RWPE1 (cell line): ENCODE data around the gene HK3.

Experiments
- CTCF ChIA-PET: fragments of 350-600 bp; sonication (Branson Sonifier 250); formaldehyde crosslinking; extraction: SDS; loops from one replicate; lab custom pipeline; 2021; lab: Yijun Ruan, JAX
- POLR2A ChIA-PET: fragments of 400-600 bp; formaldehyde crosslinking; extraction: SDS; loops from one replicate; lab custom pipeline; 2020; ENCODE audit warnings: antibody characterized with exemption; ENCODE audit not compliant: low non-redundant PET; lab: Yijun Ruan, JAX
- DNase-seq: peaks from one replicate; pipeline ENCODE4 v3.0.0; 2012; ENCODE audit warnings: low spot score
- H3K27ac ChIP-seq: fragments of 450-650 bp; 2 replicates; pipeline ENCODE4 v1.5.1; 2017
- TF ChIP-seq, protein P1 (sequence below): fragments of 450-650 bp; conservative IDR thresholded peaks from 2 replicates; pipeline ENCODE4 v1.5.1; 2017; ENCODE audit warnings: low read depth, mild to moderate bottlenecking

The HK3 gene

GRCh38 chr5:176922817-176923216, 23.7 kb upstream of the HK3 start:
- TF ChIP-seq, protein P1, sequence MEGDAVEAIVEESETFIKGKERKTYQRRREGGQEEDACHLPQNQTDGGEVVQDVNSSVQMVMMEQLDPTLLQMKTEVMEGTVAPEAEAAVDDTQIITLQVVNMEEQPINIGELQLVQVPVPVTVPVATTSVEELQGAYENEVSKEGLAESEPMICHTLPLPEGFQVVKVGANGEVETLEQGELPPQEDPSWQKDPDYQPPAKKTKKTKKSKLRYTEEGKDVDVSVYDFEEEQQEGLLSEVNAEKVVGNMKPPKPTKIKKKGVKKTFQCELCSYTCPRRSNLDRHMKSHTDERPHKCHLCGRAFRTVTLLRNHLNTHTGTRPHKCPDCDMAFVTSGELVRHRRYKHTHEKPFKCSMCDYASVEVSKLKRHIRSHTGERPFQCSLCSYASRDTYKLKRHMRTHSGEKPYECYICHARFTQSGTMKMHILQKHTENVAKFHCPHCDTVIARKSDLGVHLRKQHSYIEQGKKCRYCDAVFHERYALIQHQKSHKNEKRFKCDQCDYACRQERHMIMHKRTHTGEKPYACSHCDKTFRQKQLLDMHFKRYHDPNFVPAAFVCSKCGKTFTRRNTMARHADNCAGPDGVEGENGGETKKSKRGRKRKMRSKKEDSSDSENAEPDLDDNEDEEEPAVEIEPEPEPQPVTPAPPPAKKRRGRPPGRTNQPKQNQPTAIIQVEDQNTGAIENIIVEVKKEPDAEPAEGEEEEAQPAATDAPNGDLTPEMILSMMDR: no peak
- H3K27ac ChIP-seq: no peak overlapping the region
- DNase-seq: no peak
- ChIA-PET POLR2A (no interaction called here), CTCF (interaction anchor here (0.5 kb wide), 1 partner anchor 135 kb away, joined by 6 read pairs; no protein-coding TSS in a partner anchor)

DNA sequence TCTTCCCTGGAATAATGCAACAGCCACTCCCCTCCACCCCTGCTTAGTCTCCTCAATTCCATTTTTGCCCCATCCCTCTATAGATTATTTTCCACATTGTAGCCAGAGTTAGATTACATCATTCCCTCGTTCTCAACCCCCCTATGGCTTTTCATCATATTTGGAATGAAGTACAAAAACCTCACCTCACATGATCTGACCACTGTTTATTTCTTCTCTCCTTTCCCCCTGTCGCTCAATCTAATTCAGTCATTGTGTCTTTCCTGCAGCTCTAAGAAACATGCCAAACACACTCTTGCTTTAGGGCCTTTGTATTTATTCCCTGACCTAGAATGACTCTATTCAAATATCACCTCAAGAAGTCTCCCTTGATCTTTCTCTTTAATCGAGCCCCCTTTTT, 22.6 kb upstream of the HK3 start:
- TF ChIP-seq, protein P1: no peak
- DNase-seq: no peak
- H3K27ac ChIP-seq: no peak overlapping the region
- ChIA-PET CTCF (no interaction called here), POLR2A (no interaction called here)

DNA sequence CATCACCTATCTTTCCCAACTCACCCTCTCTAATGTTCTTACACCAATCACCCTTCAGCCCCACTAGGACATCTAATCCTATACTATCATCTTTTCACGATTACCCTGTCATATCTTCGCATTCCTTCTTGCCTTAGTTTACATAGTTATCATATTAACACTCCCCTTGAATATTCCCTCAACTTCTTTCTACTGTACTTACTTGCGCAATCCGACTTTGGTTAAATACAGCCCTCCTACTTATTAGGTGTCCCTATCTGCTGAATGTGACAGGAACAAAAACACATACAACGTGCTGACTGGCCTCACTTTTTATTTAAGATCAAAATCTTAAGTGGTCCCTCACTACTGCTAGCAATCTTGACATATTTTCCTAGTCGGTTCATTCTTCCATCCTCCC, 19.5 kb upstream of the HK3 start:
- ChIA-PET POLR2A (no interaction called here), CTCF (no interaction called here)
- TF ChIP-seq, protein P1: no peak
- H3K27ac ChIP-seq: no peak overlapping the region
- DNase-seq: no peak

GRCh38 chr5:176916337-176916736, 17.2 kb upstream of the HK3 start:
- TF ChIP-seq, protein P1: no peak
- ChIA-PET POLR2A (interaction anchor here (0.6 kb wide), 1 partner anchor 51 kb away, joined by 6 read pairs; no protein-coding TSS in a partner anchor), CTCF (no interaction called here)
- DNase-seq: no peak
- no peak overlapping the region for H3K27ac ChIP-seq

DNA sequence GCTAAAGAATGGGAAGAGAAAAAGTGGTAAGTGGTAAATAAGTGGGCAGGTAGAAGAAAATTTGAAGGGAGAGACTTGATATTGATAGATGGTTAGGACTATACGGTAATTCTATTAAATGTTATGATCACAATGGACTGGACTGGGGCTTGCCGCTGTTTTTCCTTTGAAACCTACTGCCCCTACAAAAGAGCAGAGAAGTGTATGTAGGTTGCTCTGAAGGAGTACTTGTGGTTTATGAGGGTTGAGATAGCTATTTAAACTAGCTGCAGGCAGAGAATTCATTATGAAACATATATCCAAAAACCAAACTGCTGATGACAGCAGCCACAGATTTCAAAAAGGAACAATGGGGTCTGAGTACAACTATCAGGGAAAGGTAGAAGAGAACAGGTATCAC, 16.8 kb upstream of the HK3 start:
- DNase-seq: no peak
- CTCF ChIA-PET: no interaction called here

DNA sequence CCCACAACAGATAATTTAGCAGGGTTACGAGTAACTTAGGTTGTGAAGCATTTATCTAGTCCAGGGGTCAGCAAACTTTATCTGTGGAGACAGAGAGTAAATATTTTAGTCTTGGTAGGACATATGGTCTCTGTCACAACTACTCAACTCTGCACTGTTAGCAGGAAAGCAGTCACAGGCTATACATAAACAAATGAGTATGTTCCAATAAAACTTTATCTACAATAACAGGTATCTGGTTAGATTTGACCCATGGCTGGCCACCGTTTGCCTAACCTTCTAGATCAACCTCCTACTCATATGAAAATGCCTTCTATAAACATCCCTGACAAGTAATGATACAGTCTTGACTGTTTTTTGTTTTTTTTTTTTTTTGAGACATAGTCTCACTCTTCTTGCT, 13.0 kb upstream of the HK3 start:
- CTCF ChIA-PET: no interaction called here
- no peak overlapping the region for H3K27ac ChIP-seq
- POLR2A ChIA-PET: no interaction called here
- TF ChIP-seq, protein P1: no peak
- DNase-seq: no peak

More for the DNA sequence above, 16.8 kb upstream of the HK3 start:
- TF ChIP-seq, protein P1: no peak
- no peak overlapping the region for H3K27ac ChIP-seq
- POLR2A ChIA-PET: interaction anchor here (0.6 kb wide), 1 partner anchor 50 kb away, joined by 6 read pairs; no protein-coding TSS in a partner anchor
